MM.1S (cell line): ENCODE measurements around the gene TSPAN32.
A peak's percentile ranks its signal among the peaks of the same experiment; 100 is the strongest.

Experiments
- DNase-seq: peaks from one replicate; pipeline ENCODE4 v3.0.0-alpha.2; 2015
- H2AFZ ChIP-seq: fragments of 300-600 bp; sonication (generic); 2 replicates; pipeline ENCODE4 v1.6.0; 2016; ENCODE audit warnings: antibody characterized with exemption, low read length
- H3F3A ChIP-seq: fragments of 300-600 bp; sonication (generic); 2 replicates; pipeline ENCODE4 v1.6.1; 2016; ENCODE audit warnings: mild to moderate bottlenecking, antibody characterized with exemption, low read length, moderate library complexity, mixed read lengths; ENCODE audit not compliant: insufficient read depth
- H3K27ac ChIP-seq: fragments of 300-600 bp; sonication (generic); 2 replicates; pipeline ENCODE4 v1.5.1; 2016; ENCODE audit warnings: mild to moderate bottlenecking, low read length
- H3K27me3 ChIP-seq: fragments of 300-600 bp; sonication (generic); replicated peaks from 2 replicates; pipeline ENCODE4 v1.6.0; 2016; ENCODE audit warnings: low read length; ENCODE audit not compliant: insufficient read depth
- H3K36me3 ChIP-seq: fragments of 300-600 bp; sonication (generic); replicated peaks from 2 replicates; pipeline ENCODE4 v1.6.1; 2016; ENCODE audit warnings: mild to moderate bottlenecking, low read length, mixed read lengths; ENCODE audit not compliant: insufficient read depth
- H3K4me1 ChIP-seq: fragments of 300-600 bp; sonication (generic); 2 replicates; pipeline ENCODE4 v1.6.1; 2016; ENCODE audit warnings: low read length, mixed read lengths
- H3K4me2 ChIP-seq: fragments of 300-600 bp; sonication (generic); 2 replicates; pipeline ENCODE4 v1.6.0; 2016; ENCODE audit warnings: low read depth, low read length
- H3K4me3 ChIP-seq: fragments of 300-600 bp; sonication (generic); 2 replicates; pipeline ENCODE4 v1.5.1; 2016; ENCODE audit warnings: low read length, mixed read lengths
- H3K79me2 ChIP-seq: fragments of 300-600 bp; sonication (generic); 2 replicates; pipeline ENCODE4 v1.6.1; 2016; ENCODE audit warnings: mixed run types, low read length, mixed read lengths
- H3K9ac ChIP-seq: fragments of 300-600 bp; sonication (generic); 2 replicates; pipeline ENCODE4 v1.6.1; 2016; ENCODE audit warnings: low read length, mixed read lengths
- H3K9me2 ChIP-seq: fragments of 300-600 bp; sonication (generic); replicated peaks from 2 replicates; pipeline ENCODE4 v1.6.1; 2016; ENCODE audit warnings: mild to moderate bottlenecking, low read length, mixed read lengths; ENCODE audit not compliant: insufficient read depth
- H3K9me3 ChIP-seq: fragments of 300-600 bp; sonication (generic); replicated peaks from 2 replicates; pipeline ENCODE4 v1.6.1; 2016; ENCODE audit warnings: mild to moderate bottlenecking, low read length, mixed read lengths; ENCODE audit not compliant: insufficient read depth
- H4K20me1 ChIP-seq: fragments of 300-600 bp; sonication (generic); 2 replicates; pipeline ENCODE4 v1.6.1; 2016; ENCODE audit warnings: mild to moderate bottlenecking, low read length, moderate library complexity, mixed read lengths; ENCODE audit not compliant: insufficient read depth
- CTCF ChIP-seq: fragments of 300-600 bp; sonication (generic); IDR thresholded peaks from 2 replicates; pipeline ENCODE4 v1.5.1; 2016; ENCODE audit warnings: antibody characterized with exemption, low read length, mixed read lengths
- EZH2 ChIP-seq: fragments of 300-600 bp; sonication (generic); optimal IDR thresholded peaks from 2 replicates; pipeline ENCODE3; 2017; ENCODE audit warnings: low read depth, mild to moderate bottlenecking, antibody characterized with exemption, low read length, mixed read lengths
- EZH2phosphoT487 ChIP-seq: fragments of 300-600 bp; sonication (generic); IDR thresholded peaks from 2 replicates; pipeline ENCODE4 v1.6.1; 2018; ENCODE audit warnings: antibody characterized with exemption, low read length

The TSPAN32 gene

GRCh38 chr11:2300290-2300935 is 1.4 kb upstream of the TSPAN32 start:
- Histone ChIP-seq H3K79me2 (no peaks in the 10 kb centered on the region), H3K4me3 (no peak overlapping the region), H3K4me1 (no peaks in the 10 kb centered on the region), H3K27ac (no peak overlapping the region), H2AFZ (no peak overlapping the region), H3F3A (no peaks in the 10 kb centered on the region), H3K4me2 (no peak overlapping the region), H3K9me3 (no peaks in the 10 kb centered on the region), H3K9me2 (no peaks in the 10 kb centered on the region), H4K20me1 (no peaks in the 10 kb centered on the region), H3K9ac (no peak overlapping the region), H3K36me3 (no peaks in the 10 kb centered on the region), H3K27me3 (peaks cover 78% of the 10 kb centered on the region)
- DNase-seq, result no peak
- TF ChIP-seq CTCF (no peak), EZH2 (no peak), EZH2phosphoT487 (no peak)

GRCh38 chr11:2300936-2301630 is 730 bp upstream of the TSPAN32 start:
- H3K9me3 ChIP-seq, result no peaks in the 10 kb centered on the region
- H3K4me2 ChIP-seq, result no peak overlapping the region
- no peak for TF ChIP-seq CTCF
- TF ChIP-seq EZH2phosphoT487, result no peak
- TF ChIP-seq EZH2, result no peak
- H3K4me3 ChIP-seq, result no peak overlapping the region
- peaks cover 6% of the 10 kb centered on the region; the same call in 1 of the 2 replicates for H3K4me1 ChIP-seq
- H3K9ac ChIP-seq, result no peak overlapping the region
- H3F3A ChIP-seq, result no peaks in the 10 kb centered on the region
- peaks cover 71% of the 10 kb centered on the region for H3K27me3 ChIP-seq
- H2AFZ ChIP-seq, result no peak overlapping the region
- no peaks in the 10 kb centered on the region for H3K36me3 ChIP-seq
- no peak for DNase-seq
- H3K27ac ChIP-seq, result no peak overlapping the region
- no peaks in the 10 kb centered on the region for H4K20me1 ChIP-seq
- H3K79me2 ChIP-seq, result no peaks in the 10 kb centered on the region
- no peaks in the 10 kb centered on the region for H3K9me2 ChIP-seq

GRCh38 chr11:2302306-2302895 is 588 bp downstream of the TSPAN32 start:
- H3K9ac ChIP-seq, result no peak overlapping the region
- H3K27ac ChIP-seq, result no peak overlapping the region
- peaks cover 10% of the 10 kb centered on the region for H3K4me1 ChIP-seq

More at GRCh38 chr11:2302306-2302895, 588 bp downstream of the TSPAN32 start:
- H4K20me1 ChIP-seq, result no peaks in the 10 kb centered on the region
- H3K4me2 ChIP-seq, result peak overlapping the region; percentile 25; the same call in 1 of the 2 replicates
- H2AFZ ChIP-seq, result no peak overlapping the region
- DNase-seq, result no peak
- H3K4me3 ChIP-seq, result no peak overlapping the region
- H3K9me2 ChIP-seq, result no peaks in the 10 kb centered on the region
- H3F3A ChIP-seq, result no peaks in the 10 kb centered on the region
- H3K36me3 ChIP-seq, result no peaks in the 10 kb centered on the region
- H3K27me3 ChIP-seq, result peaks cover 62% of the 10 kb centered on the region
- H3K9me3 ChIP-seq, result no peaks in the 10 kb centered on the region
- H3K79me2 ChIP-seq, result no peaks in the 10 kb centered on the region
- TF ChIP-seq EZH2 (no peak), EZH2phosphoT487 (no peak), CTCF (no peak)
